HUES6 (cell line): ENCODE measurements around the gene NRF1.
"Not testable (repeated sequence)": the region's sequence is repeated elsewhere in the genome, so short reads cannot be mapped to it uniquely, and the experiment has no call there.

Source experiments
- H3K27ac ChIP-seq: 2 replicates; pipeline ENCODE4 v1.7.0; 2013; ENCODE audit warnings: low read depth, mild to moderate bottlenecking, low read length, inconsistent platforms
- H3K27me3 ChIP-seq: 2 replicates; pipeline ENCODE4 v1.6.1; 2013; ENCODE audit warnings: low read length; ENCODE audit not compliant: control insufficient read depth, insufficient read depth
- H3K36me3 ChIP-seq: 2 replicates; pipeline ENCODE4 v1.6.1; 2013; ENCODE audit warnings: low read length; ENCODE audit not compliant: control insufficient read depth, insufficient read depth
- H3K4me1 ChIP-seq: 2 replicates; pipeline ENCODE4 v1.6.1; 2013; ENCODE audit warnings: low read length; ENCODE audit not compliant: control insufficient read depth, insufficient read depth
- H3K4me3 ChIP-seq: 2 replicates; pipeline ENCODE4 v1.5.1; 2013; ENCODE audit warnings: low read depth, low read length
- H3K9ac ChIP-seq: one replicate; pipeline ENCODE4 v1.6.1; 2013; ENCODE audit warnings: mild to moderate bottlenecking, low read length
- H3K9me3 ChIP-seq: 2 replicates; pipeline ENCODE4 v1.6.1; 2013; ENCODE audit warnings: low read depth, low read length; ENCODE audit not compliant: control insufficient read depth, insufficient read depth

The NRF1 gene

DNA sequence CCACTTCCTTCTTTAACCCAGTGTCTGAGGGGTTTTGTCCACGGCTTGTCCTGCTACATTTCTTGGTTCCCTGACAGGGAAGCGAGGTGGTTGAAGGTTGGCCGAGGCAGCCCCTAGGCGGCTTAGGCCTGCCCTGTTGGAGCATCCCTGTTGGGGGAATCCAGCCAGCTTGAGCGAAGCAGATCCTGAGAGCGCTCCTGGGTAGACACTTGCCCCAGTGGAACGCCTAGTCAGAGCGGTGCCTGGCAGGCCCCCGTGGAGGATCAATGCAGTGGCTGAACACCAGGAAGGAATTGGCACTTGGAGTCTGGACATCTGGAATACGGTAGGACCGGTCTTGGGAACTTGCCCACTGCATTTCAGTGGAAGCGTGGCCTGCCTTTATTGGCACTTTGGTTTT is 32.7 kb upstream of the NRF1 start:
- H3K27ac ChIP-seq, result no peak overlapping the region
- H3K4me1 ChIP-seq, result no peaks in the 10 kb centered on the region
- no peaks in the 10 kb centered on the region for H3K27me3 ChIP-seq
- H3K9ac ChIP-seq, result no peak overlapping the region
- H3K36me3 ChIP-seq, result no peaks in the 10 kb centered on the region
- no peak overlapping the region for H3K4me3 ChIP-seq
- peaks cover 21% of the 10 kb centered on the region for H3K9me3 ChIP-seq

DNA sequence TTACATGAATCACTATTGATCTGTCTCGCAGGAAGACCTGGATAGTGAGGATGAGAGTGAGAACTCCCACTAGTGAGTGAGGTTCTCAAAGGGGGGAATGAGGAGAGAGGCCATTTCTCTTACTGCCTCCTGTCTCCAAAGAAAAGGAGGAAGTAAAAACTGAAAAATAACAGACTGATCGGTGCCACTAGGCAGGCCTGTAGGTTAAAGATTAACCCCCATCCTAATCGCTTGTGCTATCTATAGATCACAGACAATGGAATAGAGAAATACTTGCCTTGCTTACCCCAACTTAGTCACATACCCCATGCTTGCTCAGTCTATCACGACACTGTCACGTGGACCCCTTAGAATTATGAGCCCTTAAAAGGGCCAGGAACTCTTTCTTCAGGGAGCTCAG is 25.3 kb upstream of the NRF1 start:
- H3K4me3 ChIP-seq, H3K36me3 ChIP-seq, H3K27me3 ChIP-seq, H3K4me1 ChIP-seq, H3K27ac ChIP-seq, H3K9ac ChIP-seq: not testable (repeated sequence)
- H3K9me3 ChIP-seq, result peaks cover 48% of the 10 kb centered on the region

- Histone ChIP-seq H3K9me3 (peaks cover 48% of the 10 kb centered on the region), H3K36me3 (no peaks in the 10 kb centered on the region), H3K4me1 (no peaks in the 10 kb centered on the region), H3K27ac (no peak overlapping the region), H3K9ac (no peak overlapping the region), H3K27me3 (no peaks in the 10 kb centered on the region), H3K4me3 (no peak overlapping the region)
These were observed 23.3 kb upstream of the NRF1 start for GRCh38 chr7:129588268-129588667.

GRCh38 chr7:129591868-129592267 is 19.7 kb upstream of the NRF1 start:
- Histone ChIP-seq H3K36me3 (no peaks in the 10 kb centered on the region), H3K4me1 (no peaks in the 10 kb centered on the region), H3K4me3 (no peak overlapping the region), H3K9me3 (peaks cover 17% of the 10 kb centered on the region), H3K9ac (no peak overlapping the region), H3K27me3 (no peaks in the 10 kb centered on the region), H3K27ac (no peak overlapping the region)

DNA sequence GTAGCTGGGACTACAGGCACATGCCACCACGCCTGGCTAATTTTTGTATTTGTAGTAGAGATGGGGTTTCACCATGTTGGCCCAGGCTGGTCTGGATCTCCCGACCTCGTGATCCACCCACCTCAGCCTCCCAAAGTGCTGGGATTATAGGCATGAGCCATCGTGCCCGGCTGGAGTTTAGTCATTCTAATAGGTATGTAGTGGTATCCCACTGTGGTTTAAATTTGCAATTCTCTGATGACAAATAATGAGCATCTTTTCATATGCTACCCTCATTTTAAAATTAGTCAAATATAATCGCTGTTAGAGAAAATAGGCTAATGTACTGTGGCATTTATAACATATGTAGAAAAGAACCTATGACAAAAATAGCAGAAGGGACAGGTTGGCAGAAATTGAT is 15.1 kb upstream of the NRF1 start:
- H3K27ac ChIP-seq, result not testable (repeated sequence)

GRCh38 chr7:129597672-129598071 is 13.8 kb upstream of the NRF1 start:
- H3K9me3 ChIP-seq, result no peaks in the 10 kb centered on the region
- no peak overlapping the region for H3K4me3 ChIP-seq
- H3K27me3 ChIP-seq, result no peaks in the 10 kb centered on the region
- H3K27ac ChIP-seq, result no peak overlapping the region
- no peak overlapping the region for H3K9ac ChIP-seq
- H3K4me1 ChIP-seq, result no peaks in the 10 kb centered on the region
- H3K36me3 ChIP-seq, result no peaks in the 10 kb centered on the region

More for the DNA sequence above, 15.1 kb upstream of the NRF1 start:
- H3K36me3 ChIP-seq, H3K27me3 ChIP-seq, H3K4me1 ChIP-seq, H3K9ac ChIP-seq, H3K4me3 ChIP-seq, H3K9me3 ChIP-seq: not testable (repeated sequence)

DNA sequence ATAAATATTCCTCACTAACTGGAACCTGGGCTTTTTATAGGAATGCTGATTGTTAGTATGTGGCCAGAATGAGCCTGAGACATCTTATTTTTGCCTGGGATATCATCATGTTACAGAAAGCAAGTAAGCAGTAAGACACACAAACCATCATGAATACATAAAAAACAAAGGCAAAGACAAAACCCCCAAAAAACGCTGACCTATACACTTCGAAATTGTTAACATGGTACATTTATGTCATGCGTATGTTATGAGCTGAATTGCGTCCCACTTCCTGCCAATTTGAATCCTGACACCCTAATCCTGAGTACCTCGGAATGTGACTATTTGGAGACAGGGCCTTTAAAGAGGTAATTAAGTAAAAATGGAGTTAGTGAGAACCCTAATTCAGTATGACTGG is 12.3 kb upstream of the NRF1 start:
- H3K36me3 ChIP-seq, result no peaks in the 10 kb centered on the region
- no peaks in the 10 kb centered on the region for H3K4me1 ChIP-seq
- H3K4me3 ChIP-seq, result no peak overlapping the region
- H3K9ac ChIP-seq, result no peak overlapping the region
- no peaks in the 10 kb centered on the region for H3K27me3 ChIP-seq
- H3K27ac ChIP-seq, result no peak overlapping the region
- H3K9me3 ChIP-seq, result no peaks in the 10 kb centered on the region

- not testable (repeated sequence) for H3K9me3 ChIP-seq, H3K27ac ChIP-seq, H3K4me1 ChIP-seq, H3K27me3 ChIP-seq, H3K9ac ChIP-seq, H3K36me3 ChIP-seq, H3K4me3 ChIP-seq
These were observed 7.9 kb upstream of the NRF1 start for GRCh38 chr7:129603594-129603993.

- not testable (repeated sequence) for H3K27ac ChIP-seq, H3K27me3 ChIP-seq, H3K4me3 ChIP-seq, H3K4me1 ChIP-seq, H3K9me3 ChIP-seq, H3K36me3 ChIP-seq, H3K9ac ChIP-seq
These were observed 7.5 kb upstream of the NRF1 start for GRCh38 chr7:129604021-129604420.

DNA sequence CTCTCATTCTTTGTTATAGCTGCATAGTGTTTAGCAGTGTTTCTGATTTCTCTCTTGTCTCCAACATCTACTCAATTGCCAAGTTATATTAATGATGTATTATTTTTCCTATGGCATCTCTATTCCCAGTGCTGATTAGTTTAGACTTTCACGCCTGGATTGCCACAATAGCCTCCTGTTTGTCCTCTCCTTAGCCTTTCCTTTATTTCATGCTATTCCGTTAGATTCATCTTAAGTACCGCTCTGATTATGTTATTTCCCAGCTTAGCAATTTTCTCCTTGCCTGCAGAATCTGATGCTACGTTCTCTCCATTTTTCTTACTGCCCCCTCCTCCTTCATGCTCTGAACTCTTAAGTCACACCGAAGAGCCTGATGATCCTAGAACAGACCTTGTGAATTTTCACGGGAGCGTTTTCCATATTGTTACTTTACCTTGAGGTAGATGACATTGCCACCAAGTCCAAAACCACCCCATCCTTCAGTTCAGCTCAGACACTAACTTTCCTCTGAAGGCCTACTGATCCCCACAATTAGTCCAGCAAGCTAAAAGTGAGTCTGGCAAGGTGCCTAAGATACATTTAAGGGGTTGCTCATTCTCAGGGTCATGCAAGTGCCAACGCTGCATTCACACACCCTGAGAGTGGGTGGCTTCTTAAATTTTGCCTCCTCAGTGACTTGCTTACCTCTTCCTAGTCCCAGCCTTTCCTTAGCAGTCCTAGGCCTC is 6.6 kb upstream of the NRF1 start:
- no peak overlapping the region for H3K27ac ChIP-seq
- no peaks in the 10 kb centered on the region for H3K27me3 ChIP-seq
- no peaks in the 10 kb centered on the region for H3K9me3 ChIP-seq
- no peak overlapping the region for H3K9ac ChIP-seq
- no peak overlapping the region for H3K4me3 ChIP-seq
- peaks cover 12% of the 10 kb centered on the region for H3K36me3 ChIP-seq
- no peaks in the 10 kb centered on the region for H3K4me1 ChIP-seq

DNA sequence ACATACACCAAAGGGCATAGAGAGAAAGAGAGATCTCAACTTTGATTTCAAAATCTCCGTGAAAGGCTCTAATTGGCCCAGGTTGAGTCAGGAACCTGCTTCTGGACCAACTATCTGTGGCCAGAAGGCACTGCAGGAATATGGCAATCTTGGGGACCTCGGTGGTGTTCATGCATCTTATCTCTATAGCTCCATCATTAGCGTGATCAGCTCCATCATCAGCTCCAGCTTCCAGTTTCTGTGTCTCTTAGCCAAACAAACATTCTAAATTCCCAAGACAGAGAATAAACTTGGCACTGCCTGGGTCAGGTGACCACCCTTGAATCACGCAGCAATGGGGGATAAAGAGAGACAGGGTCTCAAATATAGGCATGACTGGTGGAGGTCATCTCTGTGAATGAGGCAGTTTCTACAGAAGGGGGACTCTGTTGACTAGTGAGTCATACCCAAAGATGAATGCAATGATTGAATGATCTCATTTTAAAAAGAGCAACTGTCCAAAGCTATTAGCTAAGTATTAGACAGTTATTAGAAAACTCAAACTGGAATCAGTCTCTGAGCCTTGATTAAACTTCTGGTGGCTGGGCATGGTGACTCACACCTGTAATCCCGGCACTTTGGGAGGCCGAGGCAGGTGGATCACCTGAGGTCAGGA is 5.4 kb upstream of the NRF1 start:
- no peak overlapping the region for H3K9ac ChIP-seq
- H3K9me3 ChIP-seq, result no peaks in the 10 kb centered on the region
- peaks cover 12% of the 10 kb centered on the region for H3K36me3 ChIP-seq
- H3K4me1 ChIP-seq, result no peaks in the 10 kb centered on the region
- H3K27ac ChIP-seq, result no peak overlapping the region
- no peaks in the 10 kb centered on the region for H3K27me3 ChIP-seq
- no peak overlapping the region for H3K4me3 ChIP-seq
